Measurements from ENCODE around the gene RSU1. TPM values are rescaled to one million over a fixed set of nuclear protein-coding genes. Genes with fewer than 3 reads are reported as not detected.

Gene RSU1
- polyA plus RNA-seq, 4 donors: 19.2 to 37.0 (median 21.7) TPM

DNA sequence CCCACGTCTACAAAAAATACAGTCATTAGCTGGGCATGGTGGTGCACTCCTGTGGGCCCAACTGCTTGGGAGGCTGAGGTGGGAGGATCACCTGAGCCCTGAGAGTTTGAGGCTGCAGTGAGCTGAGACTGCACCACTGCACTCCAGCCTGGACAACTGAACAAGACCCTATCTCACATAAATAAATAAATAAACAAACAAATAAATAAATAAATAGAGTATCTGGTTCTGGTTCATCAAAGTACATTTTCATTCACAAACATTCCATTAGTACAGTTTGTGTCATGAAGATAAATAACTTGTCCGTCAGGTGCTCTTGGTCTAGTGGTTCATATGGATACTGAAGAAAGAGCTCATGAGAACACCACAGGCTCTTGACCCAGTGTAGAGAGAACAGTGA is 96.4 kb downstream of the RSU1 start:
- 93 to 97% (median 93%) methylated on average over 2 of the region's 2 CpGs for WGBS, 3 donors
- Histone ChIP-seq H3K36me3 (ENCODE audit: control insufficient read depth in 3 of 3, insufficient read depth in 2 of 3, low read depth in 1 of 3, low read length in 3 of 3) (peaks cover 0 to 7% (median 0%) of the 10 kb centered on the region in 3 donors), H3K9me3 (ENCODE audit: control insufficient read depth in 2 of 2, insufficient read depth in 1 of 2, low read depth in 1 of 2, low read length in 1 of 2) (peaks cover 0 to 6% of the 10 kb centered on the region in 2 donors), H3K4me1 (ENCODE audit: control insufficient read depth in 3 of 3, insufficient read depth in 2 of 3, low read depth in 1 of 3, low read length in 2 of 3) (no peaks in the 10 kb centered on the region), H3K27ac (ENCODE audit: low read depth in 1 of 3, low read length in 2 of 3) (no peak overlapping the region), H3K27me3 (ENCODE audit: control insufficient read depth in 3 of 3, insufficient read depth in 3 of 3, low read length in 3 of 3) (no peaks in the 10 kb centered on the region), H3K4me3 (ENCODE audit: low read depth in 1 of 3, low read length in 3 of 3) (no peak overlapping the region)
- DNase-seq (no peak), FAIRE-seq (no peak)

DNA sequence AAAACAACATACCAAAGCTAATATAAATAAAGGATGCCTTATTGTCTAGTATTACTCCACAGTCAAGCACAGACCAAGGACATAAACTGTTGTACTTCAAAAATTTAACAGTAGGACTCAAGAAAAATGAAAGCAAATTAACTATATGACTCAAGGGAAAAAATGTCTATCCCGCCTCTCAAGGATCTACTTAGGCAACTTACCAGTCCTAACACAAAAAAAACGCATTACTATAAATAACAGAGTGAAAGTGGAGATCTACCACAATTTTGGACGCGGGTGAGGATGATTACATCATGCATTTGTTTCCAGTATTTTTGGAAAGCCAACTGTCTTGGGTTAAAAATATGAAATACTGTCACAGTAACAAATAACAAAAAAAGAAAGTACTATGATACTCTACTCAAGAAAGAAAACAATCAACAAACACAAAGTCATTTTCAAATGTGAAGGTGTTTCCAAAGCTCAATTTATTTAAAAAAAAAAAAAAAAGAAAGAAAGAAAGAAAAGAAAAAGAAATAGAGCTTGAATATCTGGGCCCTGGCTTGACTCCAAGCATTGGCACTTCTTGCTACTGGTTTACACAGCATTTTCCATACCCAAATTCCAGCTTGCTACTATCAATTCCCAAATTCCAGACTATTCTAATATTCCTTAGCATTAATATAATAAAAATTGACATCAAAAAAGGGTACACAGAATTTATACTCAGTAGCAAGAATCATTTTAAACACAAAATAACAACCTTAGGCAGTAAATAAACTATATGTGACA is 99.4 kb downstream of the RSU1 start:
- H3K9me3 ChIP-seq (ENCODE audit: control insufficient read depth in 2 of 2, insufficient read depth in 1 of 2, low read depth in 1 of 2, low read length in 1 of 2): peaks cover 6 to 19% of the 10 kb centered on the region in 2 donors
- peaks cover 0 to 16% (median 0%) of the 10 kb centered on the region in 3 donors for H3K36me3 ChIP-seq (ENCODE audit: control insufficient read depth in 3 of 3, insufficient read depth in 2 of 3, low read depth in 1 of 3, low read length in 3 of 3)
- DNase-seq: no peak
- H3K4me3 ChIP-seq (ENCODE audit: low read depth in 1 of 3, low read length in 3 of 3): no peak overlapping the region
- no peak for FAIRE-seq
- no peaks in the 10 kb centered on the region for H3K27me3 ChIP-seq (ENCODE audit: control insufficient read depth in 3 of 3, insufficient read depth in 3 of 3, low read length in 3 of 3)
- WGBS, 3 donors: 57 to 94% (median 92%) methylated on average over 4 of the region's 4 CpGs
- no peaks in the 10 kb centered on the region for H3K4me1 ChIP-seq (ENCODE audit: control insufficient read depth in 3 of 3, insufficient read depth in 2 of 3, low read depth in 1 of 3, low read length in 2 of 3)
- no peak overlapping the region for H3K27ac ChIP-seq (ENCODE audit: low read depth in 1 of 3, low read length in 2 of 3)

DNA sequence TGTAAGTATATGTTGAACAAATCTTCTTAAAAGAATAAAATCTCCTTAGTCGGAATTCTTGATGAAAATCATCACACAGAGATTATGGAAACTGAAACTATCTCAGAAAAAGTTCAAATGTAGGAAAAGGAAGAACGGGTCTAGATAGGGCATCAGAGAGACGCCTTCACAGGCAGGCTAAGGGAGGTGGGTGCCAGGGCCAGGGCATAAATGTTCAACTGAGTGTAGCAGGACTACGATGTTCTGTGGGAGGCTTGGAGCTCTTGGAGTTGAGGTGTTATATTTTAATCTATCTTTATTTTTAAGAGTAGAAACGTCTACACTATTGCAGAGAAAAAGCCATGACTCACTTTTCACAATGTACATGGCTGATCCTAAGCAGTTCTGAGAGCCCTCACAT is 101.2 kb downstream of the RSU1 start:
- H3K4me3 ChIP-seq (ENCODE audit: low read depth in 1 of 3, low read length in 3 of 3): no peak overlapping the region
- no peaks in the 10 kb centered on the region for H3K27me3 ChIP-seq (ENCODE audit: control insufficient read depth in 3 of 3, insufficient read depth in 3 of 3, low read length in 3 of 3)
- no peaks in the 10 kb centered on the region for H3K4me1 ChIP-seq (ENCODE audit: control insufficient read depth in 3 of 3, insufficient read depth in 2 of 3, low read depth in 1 of 3, low read length in 2 of 3)
- peaks cover 6 to 22% of the 10 kb centered on the region in 2 donors for H3K9me3 ChIP-seq (ENCODE audit: control insufficient read depth in 2 of 2, insufficient read depth in 1 of 2, low read depth in 1 of 2, low read length in 1 of 2)
- no peak for FAIRE-seq
- DNase-seq: no peak
- WGBS, 3 donors: 85 to 89% (median 85%) methylated on average over 5 of the region's 5 CpGs
- H3K27ac ChIP-seq (ENCODE audit: low read depth in 1 of 3, low read length in 2 of 3): no peak overlapping the region
- peaks cover 0 to 11% (median 0%) of the 10 kb centered on the region in 3 donors for H3K36me3 ChIP-seq (ENCODE audit: control insufficient read depth in 3 of 3, insufficient read depth in 2 of 3, low read depth in 1 of 3, low read length in 3 of 3)

DNA sequence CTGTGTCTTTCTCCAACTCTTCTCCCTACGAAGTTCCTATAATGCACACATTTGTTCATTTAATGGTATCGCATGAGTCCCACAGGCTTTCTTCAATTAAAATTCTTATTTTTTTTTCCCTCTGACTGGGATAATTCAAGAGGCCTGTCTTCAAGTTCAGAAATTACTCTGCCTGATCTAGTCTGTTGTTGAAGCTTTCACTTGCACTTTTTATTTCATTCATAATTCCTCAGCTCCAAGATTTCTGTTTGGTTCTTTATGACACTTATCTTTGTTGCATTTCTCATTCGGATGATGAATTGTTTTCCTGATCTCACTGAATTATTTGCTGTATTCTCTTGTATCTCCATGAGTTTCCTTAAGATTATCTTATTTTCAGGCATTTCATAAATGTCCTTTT is 103.9 kb downstream of the RSU1 start:
- DNase-seq (no peak), FAIRE-seq (no peak)
- Histone ChIP-seq H3K27me3 (ENCODE audit: control insufficient read depth in 3 of 3, insufficient read depth in 3 of 3, low read length in 3 of 3) (no peaks in the 10 kb centered on the region), H3K4me1 (ENCODE audit: control insufficient read depth in 3 of 3, insufficient read depth in 2 of 3, low read depth in 1 of 3, low read length in 2 of 3) (no peaks in the 10 kb centered on the region), H3K9me3 (ENCODE audit: control insufficient read depth in 2 of 2, insufficient read depth in 1 of 2, low read depth in 1 of 2, low read length in 1 of 2) (peaks cover 6 to 20% of the 10 kb centered on the region in 2 donors), H3K36me3 (ENCODE audit: control insufficient read depth in 3 of 3, insufficient read depth in 2 of 3, low read depth in 1 of 3, low read length in 3 of 3) (peaks cover 0 to 9% (median 0%) of the 10 kb centered on the region in 3 donors), H3K27ac (ENCODE audit: low read depth in 1 of 3, low read length in 2 of 3) (no peak overlapping the region), H3K4me3 (ENCODE audit: low read depth in 1 of 3, low read length in 3 of 3) (no peak overlapping the region)
- 98% methylated on average over 3 of the region's 3 CpGs for WGBS, 3 donors

DNA sequence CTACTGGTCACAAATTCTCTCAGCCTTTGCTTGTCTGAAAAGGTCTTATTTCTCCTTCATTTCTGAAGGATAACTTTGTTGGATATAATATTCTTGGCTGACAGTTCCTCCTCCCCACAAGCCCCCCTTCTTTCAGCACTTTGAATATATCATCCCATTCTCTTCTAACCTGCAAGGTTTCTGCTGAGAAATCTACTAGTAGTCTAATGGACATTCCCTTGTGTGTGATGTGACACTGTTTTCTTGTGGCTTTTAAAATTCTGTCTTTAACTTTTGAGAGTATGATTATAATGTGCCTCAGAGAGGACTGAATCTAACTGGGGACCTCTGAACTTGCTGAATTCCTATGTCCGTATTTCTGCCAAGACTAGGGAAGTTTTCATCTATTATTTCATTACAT is 104.3 kb downstream of the RSU1 start:
- Histone ChIP-seq H3K4me1 (ENCODE audit: control insufficient read depth in 3 of 3, insufficient read depth in 2 of 3, low read depth in 1 of 3, low read length in 2 of 3) (no peaks in the 10 kb centered on the region), H3K27me3 (ENCODE audit: control insufficient read depth in 3 of 3, insufficient read depth in 3 of 3, low read length in 3 of 3) (no peaks in the 10 kb centered on the region), H3K4me3 (ENCODE audit: low read depth in 1 of 3, low read length in 3 of 3) (no peak overlapping the region), H3K36me3 (ENCODE audit: control insufficient read depth in 3 of 3, insufficient read depth in 2 of 3, low read depth in 1 of 3, low read length in 3 of 3) (peaks cover 0 to 9% (median 0%) of the 10 kb centered on the region in 3 donors), H3K27ac (ENCODE audit: low read depth in 1 of 3, low read length in 2 of 3) (no peak overlapping the region), H3K9me3 (ENCODE audit: control insufficient read depth in 2 of 2, insufficient read depth in 1 of 2, low read depth in 1 of 2, low read length in 1 of 2) (peaks cover 6 to 20% of the 10 kb centered on the region in 2 donors)
- no peak for DNase-seq
- no peak for FAIRE-seq
- WGBS, 3 donors: 96 to 100% (median 97%) methylated on average over 1 of the region's 1 CpG

DNA sequence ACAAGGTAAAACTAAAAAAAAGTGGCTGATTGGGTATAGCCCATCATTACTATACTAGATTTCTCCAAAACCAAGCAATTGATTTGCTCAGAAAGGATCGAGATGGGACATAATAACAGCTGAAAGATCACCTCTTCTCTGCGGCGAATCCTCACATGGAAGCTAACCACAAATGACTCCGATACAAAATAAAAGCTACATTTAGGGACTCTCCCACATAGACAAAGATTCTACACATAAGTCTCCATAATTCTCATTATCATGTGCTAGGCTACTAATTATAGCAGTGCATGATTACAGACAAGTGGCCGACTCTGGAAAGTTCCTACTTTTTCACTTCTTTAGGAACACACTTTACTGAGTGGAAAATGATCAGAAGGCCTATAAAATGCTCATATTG is 116.9 kb downstream of the RSU1 start:
- 94 to 98% (median 97%) methylated on average over 5 of the region's 5 CpGs for WGBS, 3 donors
- FAIRE-seq (no peak), DNase-seq (no peak)
- Histone ChIP-seq H3K36me3 (ENCODE audit: control insufficient read depth in 3 of 3, insufficient read depth in 2 of 3, low read depth in 1 of 3, low read length in 3 of 3) (peaks cover 0 to 3% (median 0%) of the 10 kb centered on the region in 3 donors), H3K4me1 (ENCODE audit: control insufficient read depth in 3 of 3, insufficient read depth in 2 of 3, low read depth in 1 of 3, low read length in 2 of 3) (no peaks in the 10 kb centered on the region), H3K27ac (ENCODE audit: low read depth in 1 of 3, low read length in 2 of 3) (no peak overlapping the region), H3K9me3 (ENCODE audit: control insufficient read depth in 2 of 2, insufficient read depth in 1 of 2, low read depth in 1 of 2, low read length in 1 of 2) (peaks cover 0 to 5% of the 10 kb centered on the region in 2 donors), H3K27me3 (ENCODE audit: control insufficient read depth in 3 of 3, insufficient read depth in 3 of 3, low read length in 3 of 3) (no peaks in the 10 kb centered on the region), H3K4me3 (ENCODE audit: low read depth in 1 of 3, low read length in 3 of 3) (no peak overlapping the region)

DNA sequence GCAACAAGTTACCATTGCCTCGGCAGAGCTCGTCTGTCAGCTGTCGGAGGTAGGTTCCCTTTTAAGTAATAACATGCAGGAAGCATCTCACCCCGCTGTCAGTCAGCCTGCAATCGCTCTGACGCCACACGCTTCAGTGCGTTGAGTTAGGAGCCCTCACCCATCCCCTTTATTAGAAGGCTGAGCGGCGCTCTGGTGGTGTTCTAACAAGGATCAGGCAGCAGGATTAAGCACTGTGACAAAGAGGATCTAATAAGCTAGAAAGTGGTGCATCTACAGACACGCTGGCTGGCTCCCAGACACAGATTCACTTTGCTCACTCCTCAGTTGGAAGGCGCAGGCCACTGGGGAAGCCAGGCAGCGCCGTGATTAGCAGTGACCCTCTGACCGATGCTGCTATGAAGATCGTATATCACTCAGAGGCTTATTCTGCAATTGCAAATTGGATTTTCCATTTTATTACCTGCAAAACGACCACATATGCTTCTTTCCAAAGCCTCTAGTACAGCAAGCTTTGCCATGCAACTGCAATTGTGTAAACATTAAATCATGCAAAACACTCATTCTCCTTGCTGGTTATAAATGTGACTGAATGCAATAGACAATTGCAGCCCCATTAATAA is 117.7 kb downstream of the RSU1 start:
- H3K36me3 ChIP-seq (ENCODE audit: control insufficient read depth in 3 of 3, insufficient read depth in 2 of 3, low read depth in 1 of 3, low read length in 3 of 3): peaks cover 0 to 3% (median 0%) of the 10 kb centered on the region in 3 donors
- H3K27ac ChIP-seq (ENCODE audit: low read depth in 1 of 3, low read length in 2 of 3): no peak overlapping the region
- H3K4me3 ChIP-seq (ENCODE audit: low read depth in 1 of 3, low read length in 3 of 3): no peak overlapping the region
- WGBS, 3 donors: 86 to 92% (median 91%) methylated on average over 17 of the region's 17 CpGs
- no peaks in the 10 kb centered on the region for H3K4me1 ChIP-seq (ENCODE audit: control insufficient read depth in 3 of 3, insufficient read depth in 2 of 3, low read depth in 1 of 3, low read length in 2 of 3)
- DNase-seq: no peak
- H3K27me3 ChIP-seq (ENCODE audit: control insufficient read depth in 3 of 3, insufficient read depth in 3 of 3, low read length in 3 of 3): no peaks in the 10 kb centered on the region
- FAIRE-seq: no peak
- H3K9me3 ChIP-seq (ENCODE audit: control insufficient read depth in 2 of 2, insufficient read depth in 1 of 2, low read depth in 1 of 2, low read length in 1 of 2): peaks cover 0 to 5% of the 10 kb centered on the region in 2 donors

DNA sequence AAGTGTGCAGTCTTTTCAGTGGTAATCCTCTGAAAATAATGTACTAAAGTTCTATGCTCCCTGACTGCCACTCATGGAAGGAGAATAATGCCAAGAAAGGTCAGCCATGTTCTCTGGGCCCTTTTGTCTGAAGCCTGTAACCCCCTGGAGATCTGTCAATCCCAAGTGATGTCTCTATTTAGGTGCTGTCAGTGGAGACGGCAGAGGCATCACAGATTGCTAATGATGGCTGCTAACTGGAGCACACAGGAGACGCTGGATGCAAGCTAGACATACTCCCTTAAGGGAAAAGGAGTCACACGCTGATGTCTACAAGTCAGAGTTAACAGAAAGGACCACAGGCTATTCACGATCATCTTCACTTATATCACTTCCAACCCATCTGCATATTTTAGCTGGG is 118.8 kb downstream of the RSU1 start:
- DNase-seq (no peak), FAIRE-seq (no peak)
- H3K4me3 ChIP-seq (ENCODE audit: low read depth in 1 of 3, low read length in 3 of 3): no peak overlapping the region
- peaks cover 0 to 5% (median 0%) of the 10 kb centered on the region in 3 donors for H3K36me3 ChIP-seq (ENCODE audit: control insufficient read depth in 3 of 3, insufficient read depth in 2 of 3, low read depth in 1 of 3, low read length in 3 of 3)
- no peak overlapping the region for H3K27ac ChIP-seq (ENCODE audit: low read depth in 1 of 3, low read length in 2 of 3)
- no peaks in the 10 kb centered on the region for H3K27me3 ChIP-seq (ENCODE audit: control insufficient read depth in 3 of 3, insufficient read depth in 3 of 3, low read length in 3 of 3)
- H3K9me3 ChIP-seq (ENCODE audit: control insufficient read depth in 2 of 2, insufficient read depth in 1 of 2, low read depth in 1 of 2, low read length in 1 of 2): peaks cover 0 to 5% of the 10 kb centered on the region in 2 donors
- H3K4me1 ChIP-seq (ENCODE audit: control insufficient read depth in 3 of 3, insufficient read depth in 2 of 3, low read depth in 1 of 3, low read length in 2 of 3): no peaks in the 10 kb centered on the region
- WGBS, 3 donors: 87 to 91% (median 91%) methylated on average over 4 of the region's 4 CpGs
